GM21737 (cell line): ENCODE measurements around the gene BBS1.
"Not testable (repeated sequence)": the region's sequence is repeated elsewhere in the genome, so short reads cannot be mapped to it uniquely, and the experiment has no call there.

ENCODE experiments used
- ATAC-seq: cut with Tn5 transposase; IDR thresholded peaks from one replicate; pipeline ENCODE4 v1.9.1; 2021; ENCODE audit warnings: mild to moderate bottlenecking, moderate library complexity; ENCODE audit not compliant: unreplicated experiment

Gene BBS1

GRCh38 chr11:66523611-66524010 is 13.2 kb downstream of the BBS1 start:
- no peak for ATAC-seq

GRCh38 chr11:66524304-66525040 is 14.0 kb downstream of the BBS1 start:
- ATAC-seq: no peak

- ATAC-seq: no peak
Observed at GRCh38 chr11:66529069-66529468, 18.6 kb downstream of the BBS1 start.

- no peak for ATAC-seq
Observed at GRCh38 chr11:66529655-66530054, 19.2 kb downstream of the BBS1 start.

- no peak for ATAC-seq
Observed at GRCh38 chr11:66530927-66531709, 20.7 kb downstream of the BBS1 start.

- ATAC-seq: no peak
Observed at GRCh38 chr11:66531841-66532240, 21.4 kb downstream of the BBS1 start.

GRCh38 chr11:66532784-66533183 is 22.3 kb downstream of the BBS1 start:
- ATAC-seq: no peak

- no peak for ATAC-seq
Observed at GRCh38 chr11:66539170-66539869, 28.9 kb downstream of the BBS1 start.

- ATAC-seq: no peak
Observed at GRCh38 chr11:66539870-66540213, 29.4 kb downstream of the BBS1 start.

GRCh38 chr11:66540598-66540997 is 30.2 kb downstream of the BBS1 start:
- not testable (repeated sequence) for ATAC-seq

- no peak for ATAC-seq
Observed at GRCh38 chr11:66541892-66542291, 31.5 kb downstream of the BBS1 start.

- ATAC-seq: no peak
Observed at GRCh38 chr11:66542362-66542761, 31.9 kb downstream of the BBS1 start.

- ATAC-seq: no peak
Observed at GRCh38 chr11:66543263-66544107, 33.0 kb downstream of the BBS1 start.

GRCh38 chr11:66544952-66545351 is 34.5 kb downstream of the BBS1 start:
- not testable (repeated sequence) for ATAC-seq

- ATAC-seq: peak; percentile 80
Observed at GRCh38 chr11:66545701-66546367, 35.4 kb downstream of the BBS1 start, which contains the start of gene ZDHHC24. ZDHHC24 (minus strand) TSS chr11:66546048; CDS start chr11:66546003, 45 bp downstream.

GRCh38 chr11:66546368-66546965 is 36.0 kb downstream of the BBS1 start, which contains the start of gene ACTN3:
ACTN3 (plus strand) TSS chr11:66546903; CDS start chr11:66546938, 35 bp downstream.
- ATAC-seq: no peak

- ATAC-seq: no peak
Observed at GRCh38 chr11:66546966-66547661, 36.7 kb downstream of the BBS1 start.

GRCh38 chr11:66547662-66548009 is 37.2 kb downstream of the BBS1 start:
- ATAC-seq: no peak

GRCh38 chr11:66548041-66548440 is 37.6 kb downstream of the BBS1 start:
- ATAC-seq: no peak
